GM06990 (cell line): ENCODE measurements around the gene FBH1.
A peak's percentile ranks its signal among the peaks of the same experiment; 100 is the strongest.

Source experiments
- DNase-seq: peaks from one replicate; pipeline ENCODE4 v3.0.0-alpha.2; 2011; ENCODE audit not compliant: insufficient read length; ENCODE audit errors: extremely low read depth
- H3K27me3 ChIP-seq: replicated peaks from 2 replicates; pipeline ENCODE4 v1.6.0; 2011; ENCODE audit warnings: low read length; ENCODE audit not compliant: control insufficient read depth, insufficient read depth
- H3K36me3 ChIP-seq: 2 replicates; pipeline ENCODE4 v1.5.1; 2011; ENCODE audit warnings: low read length; ENCODE audit not compliant: control insufficient read depth, insufficient read depth
- H3K4me3 ChIP-seq: replicated peaks from 2 replicates; pipeline ENCODE4 v1.5.1; 2011; ENCODE audit warnings: low read depth, mild to moderate bottlenecking, control low read depth, low read length
- TF ChIP-seq, protein P1 (sequence below): IDR thresholded peaks from 2 replicates; pipeline ENCODE4 v1.5.1; 2011; ENCODE audit warnings: low read length, control low read depth, mild to moderate bottlenecking, inconsistent platforms; ENCODE audit not compliant: insufficient read depth, poor library complexity, severe bottlenecking

Gene FBH1

DNA sequence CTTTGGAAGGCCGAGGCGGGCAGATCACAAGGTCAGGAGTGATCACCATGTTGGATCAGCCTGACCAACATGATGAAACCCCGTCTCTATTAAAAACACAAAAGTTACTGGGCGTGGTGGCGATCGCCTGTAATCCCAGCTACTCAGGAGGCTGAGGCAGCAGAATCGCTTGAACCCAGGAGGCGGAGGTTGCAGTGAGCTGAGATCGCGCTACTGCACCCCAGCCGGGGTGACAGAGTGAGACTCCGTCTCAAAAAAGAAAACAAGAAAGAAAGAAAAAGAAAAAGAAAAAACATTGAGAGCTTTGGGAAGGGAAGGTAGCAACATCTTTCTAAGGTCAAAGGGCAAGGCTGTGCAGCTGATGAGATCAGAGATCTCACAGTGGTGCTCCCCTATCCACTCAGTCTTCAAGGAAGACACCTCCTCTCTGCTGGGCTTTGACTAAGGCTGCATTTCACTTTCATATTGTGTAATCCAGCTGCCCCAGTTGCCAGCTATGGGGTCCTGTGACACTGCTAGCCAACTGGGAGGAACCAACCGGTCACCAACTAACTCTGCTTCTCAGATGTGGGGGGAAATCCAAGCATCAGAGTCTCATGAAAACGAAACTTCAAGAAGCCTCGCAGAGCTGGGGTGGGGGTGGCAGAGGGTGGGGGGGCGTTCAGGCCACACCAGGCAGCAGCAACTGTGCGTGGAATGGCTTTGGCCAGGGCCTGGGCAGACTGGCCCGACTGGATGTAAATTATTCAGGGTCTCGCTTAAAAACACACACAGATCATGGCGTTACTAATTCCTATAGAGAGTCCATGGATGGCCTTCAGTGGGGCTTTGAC is 85.8 kb downstream of the FBH1 start:
- H3K27me3 ChIP-seq = no peaks in the 10 kb centered on the region
- peak; percentile 78 for DNase-seq
- H3K36me3 ChIP-seq = no peaks in the 10 kb centered on the region
- H3K4me3 ChIP-seq = peak overlapping the region; percentile 94
- TF ChIP-seq, protein P1, sequence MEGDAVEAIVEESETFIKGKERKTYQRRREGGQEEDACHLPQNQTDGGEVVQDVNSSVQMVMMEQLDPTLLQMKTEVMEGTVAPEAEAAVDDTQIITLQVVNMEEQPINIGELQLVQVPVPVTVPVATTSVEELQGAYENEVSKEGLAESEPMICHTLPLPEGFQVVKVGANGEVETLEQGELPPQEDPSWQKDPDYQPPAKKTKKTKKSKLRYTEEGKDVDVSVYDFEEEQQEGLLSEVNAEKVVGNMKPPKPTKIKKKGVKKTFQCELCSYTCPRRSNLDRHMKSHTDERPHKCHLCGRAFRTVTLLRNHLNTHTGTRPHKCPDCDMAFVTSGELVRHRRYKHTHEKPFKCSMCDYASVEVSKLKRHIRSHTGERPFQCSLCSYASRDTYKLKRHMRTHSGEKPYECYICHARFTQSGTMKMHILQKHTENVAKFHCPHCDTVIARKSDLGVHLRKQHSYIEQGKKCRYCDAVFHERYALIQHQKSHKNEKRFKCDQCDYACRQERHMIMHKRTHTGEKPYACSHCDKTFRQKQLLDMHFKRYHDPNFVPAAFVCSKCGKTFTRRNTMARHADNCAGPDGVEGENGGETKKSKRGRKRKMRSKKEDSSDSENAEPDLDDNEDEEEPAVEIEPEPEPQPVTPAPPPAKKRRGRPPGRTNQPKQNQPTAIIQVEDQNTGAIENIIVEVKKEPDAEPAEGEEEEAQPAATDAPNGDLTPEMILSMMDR = no peak

DNA sequence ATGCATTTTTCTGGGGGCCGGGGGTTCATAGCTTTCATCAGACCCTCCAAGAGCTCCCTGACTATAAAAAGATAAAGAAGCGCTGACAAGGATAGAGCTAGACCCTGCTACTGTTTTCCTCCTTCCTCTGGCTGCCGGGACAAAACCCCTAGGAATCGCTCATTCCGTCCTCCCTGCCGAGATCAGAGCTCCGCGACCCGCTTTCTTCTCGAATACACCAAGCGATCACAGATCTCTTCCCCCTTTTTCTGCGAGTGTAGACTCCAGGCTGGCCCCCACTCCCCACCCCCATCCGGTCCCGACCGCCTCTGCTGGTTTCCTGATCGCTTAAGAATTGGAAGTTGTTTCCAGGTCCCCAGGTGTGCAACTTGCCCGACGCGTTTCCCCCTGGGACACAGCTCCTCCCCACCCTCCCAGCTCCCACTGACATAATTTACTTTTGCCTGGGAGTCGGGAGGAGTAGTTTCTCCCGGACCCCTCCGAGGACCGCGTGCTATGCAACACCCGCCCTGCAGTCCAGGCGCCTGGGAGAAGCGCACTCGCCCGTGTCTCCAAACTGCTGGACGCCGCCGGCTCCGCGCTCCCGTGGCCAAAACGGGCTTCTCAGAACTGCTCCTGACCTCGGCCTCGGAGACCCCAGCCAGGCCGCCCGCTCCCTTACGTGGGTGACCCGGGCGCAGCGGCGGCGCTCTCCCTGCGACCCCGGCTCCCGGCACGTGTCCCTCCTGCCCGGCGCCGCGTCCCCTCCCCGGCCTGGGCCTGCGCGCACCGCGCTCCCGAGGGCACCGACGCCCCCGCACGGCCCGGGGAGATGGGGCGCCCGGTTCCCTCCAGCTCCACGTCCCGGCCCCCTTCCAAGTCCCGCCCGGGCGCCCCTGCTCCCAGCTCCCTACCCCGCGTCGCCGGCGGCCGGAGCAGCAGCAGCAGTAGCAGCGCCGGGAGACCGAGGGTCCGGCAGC is 86.7 kb downstream of the FBH1 start:
- Histone ChIP-seq H3K4me3 (peak overlapping the region; percentile 94), H3K27me3 (no peaks in the 10 kb centered on the region), H3K36me3 (no peaks in the 10 kb centered on the region)
- TF ChIP-seq, protein P1 = no peak
- DNase-seq = peak; percentile 72

DNA sequence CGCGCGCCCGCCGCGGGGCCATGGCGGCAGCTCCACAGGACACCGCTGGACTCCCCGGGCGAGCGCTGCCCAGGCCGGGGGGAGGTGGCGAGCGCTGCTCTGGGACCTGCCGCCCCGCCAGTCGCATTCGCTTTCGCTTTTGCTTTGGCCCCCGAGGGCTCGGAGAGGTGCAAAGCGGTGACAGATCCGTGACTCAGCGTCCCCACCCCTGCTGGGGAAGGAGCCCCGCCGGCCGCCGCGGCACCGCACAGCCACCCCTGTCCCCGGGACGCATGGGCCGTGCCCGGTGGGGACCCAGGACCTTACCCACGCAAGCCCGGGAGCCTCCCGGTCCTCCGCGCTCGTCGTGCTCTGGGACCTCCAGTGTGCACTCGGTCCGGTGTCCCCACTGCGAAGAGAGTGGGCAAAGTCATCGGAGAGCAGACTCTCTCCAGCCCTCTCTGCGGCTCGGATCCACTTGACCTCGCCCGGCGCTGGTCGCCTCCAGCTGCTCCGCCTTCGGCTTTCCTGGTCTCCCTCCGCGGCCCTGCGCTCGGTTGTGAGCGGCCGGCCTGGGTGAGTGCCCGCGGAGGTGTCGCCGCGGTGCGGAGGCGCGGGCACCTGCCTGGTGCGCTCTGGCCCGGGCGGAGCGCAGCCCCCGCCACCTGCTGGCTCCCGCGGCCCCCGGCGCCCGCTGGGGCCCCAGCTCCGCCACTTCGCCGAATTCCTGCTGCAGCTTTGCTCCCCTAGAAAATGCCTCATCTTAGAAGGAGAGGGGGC is 87.6 kb downstream of the FBH1 start, which contains the start of gene IL15RA:
IL15RA (minus strand) TSS at position 73 of the 759 bp plus-strand sequence; CDS start at position 22, 51 bp downstream.
- TF ChIP-seq, protein P1 = peak; percentile 10
- peak within 1 kb of the TSS; percentile 94 for H3K4me3 ChIP-seq
- H3K27me3 ChIP-seq = no peaks in the 10 kb centered on the region
- peak; percentile 86 for DNase-seq
- H3K36me3 ChIP-seq = no peaks in the 10 kb centered on the region

DNA sequence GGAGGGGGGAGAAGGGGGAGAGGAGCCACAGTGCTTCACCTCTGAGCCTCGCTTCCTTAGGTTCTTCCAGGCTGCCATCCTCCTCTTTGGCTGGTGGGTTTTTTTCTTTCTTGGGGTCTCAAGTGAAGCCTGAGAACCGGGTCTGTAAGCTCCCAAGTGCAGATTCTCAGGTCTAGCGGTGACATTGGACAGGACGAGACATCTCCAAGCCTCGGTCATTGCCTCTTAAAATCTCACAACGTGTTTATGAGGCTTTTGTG is 88.1 kb downstream of the FBH1 start:
- TF ChIP-seq, protein P1 = no peak
- Histone ChIP-seq H3K36me3 (no peaks in the 10 kb centered on the region), H3K27me3 (no peaks in the 10 kb centered on the region), H3K4me3 (peak overlapping the region; percentile 94)
- no peak for DNase-seq

DNA sequence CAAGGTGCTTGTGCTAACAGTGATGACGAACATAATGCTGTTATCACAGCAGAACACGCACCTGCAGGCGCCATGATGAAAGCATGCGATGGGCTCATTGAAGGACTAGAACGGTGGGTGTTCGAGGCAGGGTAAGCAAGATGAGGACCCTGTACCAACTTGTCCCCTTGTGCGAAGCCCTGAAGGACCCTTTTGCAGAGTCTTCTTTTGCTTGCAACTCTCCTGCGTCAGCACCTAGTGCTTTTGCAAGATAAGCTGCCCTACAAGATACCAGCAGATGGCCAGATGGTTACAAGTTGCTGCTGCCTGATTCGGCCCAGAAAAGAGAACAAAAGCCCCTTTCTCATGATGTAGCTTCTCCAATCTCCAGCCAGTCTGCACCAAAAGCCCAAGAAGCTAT is 91.5 kb downstream of the FBH1 start:
- Histone ChIP-seq H3K4me3 (no peak overlapping the region), H3K36me3 (no peaks in the 10 kb centered on the region), H3K27me3 (no peaks in the 10 kb centered on the region; the same call in 1 of the 2 replicates)
- DNase-seq = no peak
- TF ChIP-seq, protein P1 = no peak
